Pancreas (tissue), 10 donors: ENCODE data around the gene ABCG1. TPM values are rescaled to one million over a fixed set of nuclear protein-coding genes. Genes with fewer than 3 reads are reported as not detected.

Experiments used
- ATAC-seq, 4 donors: fragments of 200-7000 bp; cut with Tn5 transposase; one replicate each; pipeline versions ENCODE4 v1.8.0 to v1.9.1; 2020; ENCODE audit warnings: mild to moderate bottlenecking in 4 of 4, moderate library complexity in 4 of 4
- DNase-seq, 6 donors: peaks; one replicate each; pipeline ENCODE4 v3.0.0-alpha.2; 2020
- FAIRE-seq: peaks from 2 replicates; lab custom pipeline; 2012; peaks lifted over from hg19 to GRCh38; lab: Jason Lieb, UNC
- H3K27ac ChIP-seq, 4 donors: fragments of 200-600 bp; sonication (generic); 1 replicate in 3 of 4; 2 replicates in 1 of 4; pipeline versions ENCODE4 v1.5.0 to v1.8.0; 2020
- H3K27me3 ChIP-seq, 4 donors: fragments of 200-600 bp; one replicate each; pipeline ENCODE4 v1.8.0; 2021
- H3K36me3 ChIP-seq, 3 donors: fragments of 200-600 bp; sonication (generic) in 1 of 3; one replicate each; pipeline versions ENCODE4 v1.5.0 to v1.8.0; 2020 to 2021
- H3K4me1 ChIP-seq, 3 donors: fragments of 200-600 bp; one replicate each; pipeline ENCODE4 v1.8.0; 2021
- H3K4me3 ChIP-seq, 4 donors: fragments of 200-600 bp; sonication (generic) in 2 of 4; one replicate each; pipeline versions ENCODE4 v1.5.0 to v1.8.0; 2020 to 2021
- H3K9me3 ChIP-seq, 4 donors: fragments of 200-600 bp; one replicate each; pipeline ENCODE4 v1.8.0; 2021
- WGBS, 2 donors: extraction: QIAGEN DNeasy Blood & Tissue Kit; methylation state at CpG; one replicate each; pipeline ENCODE4 v1.1.7; 2013; 5-methylcytosine and 5-hydroxymethylcytosine counted together
- intact Hi-C, 3 donors: fragments of 100-400 bp; cut with DNase I; formaldehyde crosslinking; loops; one replicate each; pipeline versions ENCODE4 v1.11.1 to v1.14.2; 2022
- polyA plus RNA-seq, 2 donors: library from polyadenylated mRNA; stranded (reverse); fragments of 200-250 nt; gene quantifications; one replicate each; pipeline ENCODE4 v1.2.3, GENCODE V29; 2013
- total RNA-seq, 6 donors: library from RNA; stranded (reverse); fragmentation: NEBNext Ultra II Directional in 4 of 6; extraction: Animal tissue kit (Norgen Biotek cat#: 25700) in 4 of 6; gene quantifications; one replicate each; pipeline versions ENCODE4 v1.2.1 to v1.2.4, GENCODE V29; 2021 to 2023
- TF ChIP-seq, protein P1 (sequence below), 4 donors: fragments of 200-600 bp; sonication (generic) in 3 of 4; IDR thresholded peaks; one replicate each; pipeline versions ENCODE4 v1.5.0 to v1.8.0; 2021; ENCODE audit warnings: antibody characterized with exemption in 4 of 4
- donor health status: healthy with polysubstance abuse.
- donor health status: DM: no; HTN: no; CAD: no; lungs with moderate emphysema.
- donor health status: DM: no; HTN: no; CAD: no.
- donor health status: control.
- donor health status: control.
- donor health status: Bipolar disorder and iron deficiency.
- donor health status: DM: yes; HTN: yes; CAD: no.
- donor health status: DM: no; HTN: no; CAD: no.
- donor health status: DM: no; HTN: no; CAD: no.
- donor health status: DM: yes; HTN: yes; CAD: no.

The ABCG1 gene
- total and polyA plus RNA-seq, 8 donors: 1.6 to 10.3 (median 4.2) TPM

DNA sequence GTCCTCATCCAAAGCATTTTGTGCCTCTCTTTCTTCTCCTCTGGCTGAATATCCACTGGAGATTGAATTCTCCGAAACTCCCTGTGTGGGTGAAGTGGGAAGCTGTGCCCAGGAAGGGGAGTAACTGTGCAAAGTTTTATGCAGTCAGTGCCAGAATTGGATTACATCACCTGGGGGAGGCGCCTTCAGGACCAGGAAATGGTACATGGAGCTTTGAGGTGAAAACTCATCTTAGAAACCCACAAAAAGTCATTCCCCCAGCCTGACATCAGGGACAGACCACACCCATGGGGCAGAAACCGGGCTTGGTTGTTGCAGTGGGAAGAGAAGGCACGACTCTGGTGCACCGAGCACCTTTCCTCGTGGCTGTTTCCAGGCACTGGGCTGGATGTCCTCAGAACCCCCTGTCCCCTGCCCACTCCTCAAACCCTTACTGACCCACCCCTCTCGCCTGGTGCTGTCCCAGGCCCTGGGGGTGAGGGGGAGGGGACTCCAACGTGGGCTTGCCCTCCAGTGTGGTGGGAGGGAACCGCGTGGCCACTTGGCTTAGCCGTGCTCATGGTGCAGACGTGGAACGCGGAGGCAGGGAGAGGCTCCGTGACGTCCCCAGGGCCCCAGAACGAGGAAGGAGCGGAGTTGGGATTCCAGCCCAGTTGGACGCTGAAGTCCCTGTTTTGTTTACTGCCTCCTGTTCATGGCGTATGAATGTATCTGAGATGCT, 80.5 kb downstream of the ABCG1 start:
- ATAC-seq (peak in 2 of 4 donors; percentile 36 to 62), DNase-seq (no peak), FAIRE-seq (no peak)
- Histone ChIP-seq H3K36me3 (no peaks in the 10 kb centered on the region), H3K4me3 (no peak overlapping the region), H3K27ac (no peak overlapping the region), H3K27me3 (no peaks in the 10 kb centered on the region), H3K4me1 (no peaks in the 10 kb centered on the region), H3K9me3 (no peaks in the 10 kb centered on the region)
- TF ChIP-seq, protein P1, sequence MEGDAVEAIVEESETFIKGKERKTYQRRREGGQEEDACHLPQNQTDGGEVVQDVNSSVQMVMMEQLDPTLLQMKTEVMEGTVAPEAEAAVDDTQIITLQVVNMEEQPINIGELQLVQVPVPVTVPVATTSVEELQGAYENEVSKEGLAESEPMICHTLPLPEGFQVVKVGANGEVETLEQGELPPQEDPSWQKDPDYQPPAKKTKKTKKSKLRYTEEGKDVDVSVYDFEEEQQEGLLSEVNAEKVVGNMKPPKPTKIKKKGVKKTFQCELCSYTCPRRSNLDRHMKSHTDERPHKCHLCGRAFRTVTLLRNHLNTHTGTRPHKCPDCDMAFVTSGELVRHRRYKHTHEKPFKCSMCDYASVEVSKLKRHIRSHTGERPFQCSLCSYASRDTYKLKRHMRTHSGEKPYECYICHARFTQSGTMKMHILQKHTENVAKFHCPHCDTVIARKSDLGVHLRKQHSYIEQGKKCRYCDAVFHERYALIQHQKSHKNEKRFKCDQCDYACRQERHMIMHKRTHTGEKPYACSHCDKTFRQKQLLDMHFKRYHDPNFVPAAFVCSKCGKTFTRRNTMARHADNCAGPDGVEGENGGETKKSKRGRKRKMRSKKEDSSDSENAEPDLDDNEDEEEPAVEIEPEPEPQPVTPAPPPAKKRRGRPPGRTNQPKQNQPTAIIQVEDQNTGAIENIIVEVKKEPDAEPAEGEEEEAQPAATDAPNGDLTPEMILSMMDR (IDR thresholded peaks at IDR 0.05): no peak
- 76 to 87% methylated on average over 19 to 20 of the region's 20 CpGs for WGBS, 2 donors
- intact Hi-C loops: no loop called here

DNA sequence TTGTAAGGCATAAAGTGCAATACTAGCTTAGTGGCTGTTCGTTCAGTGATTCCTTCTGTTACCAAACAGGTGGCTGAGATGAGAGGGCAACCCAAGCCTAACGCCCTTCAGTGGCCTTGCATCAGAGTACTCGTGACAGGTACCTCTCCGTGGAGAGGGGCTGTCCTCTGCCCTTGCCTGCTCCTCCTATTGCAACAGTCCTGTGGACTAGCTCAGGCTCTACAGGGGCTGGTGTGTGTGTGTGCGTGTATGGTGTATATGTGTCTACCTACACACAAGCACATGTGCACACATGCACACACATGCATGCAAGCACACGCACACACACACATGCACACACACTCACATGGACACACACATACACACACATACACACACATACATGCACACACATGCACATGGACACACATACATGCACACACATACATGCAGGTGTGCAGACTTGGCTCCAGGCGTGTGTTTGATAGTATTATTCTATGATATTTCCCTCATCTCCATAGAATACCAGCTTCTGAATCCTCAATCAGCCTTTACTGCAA, 81.2 kb downstream of the ABCG1 start:
- WGBS, 2 donors: 73 to 83% methylated on average over 7 of the region's 7 CpGs
- Histone ChIP-seq H3K27me3 (no peaks in the 10 kb centered on the region), H3K27ac (no peak overlapping the region), H3K36me3 (no peaks in the 10 kb centered on the region), H3K9me3 (no peaks in the 10 kb centered on the region), H3K4me1 (no peaks in the 10 kb centered on the region), H3K4me3 (no peak overlapping the region)
- DNase-seq: no peak
- TF ChIP-seq, protein P1 (IDR thresholded peaks at IDR 0.05): no peak
- intact Hi-C loops: no loop called here
- no peak for ATAC-seq
- no peak for FAIRE-seq

DNA sequence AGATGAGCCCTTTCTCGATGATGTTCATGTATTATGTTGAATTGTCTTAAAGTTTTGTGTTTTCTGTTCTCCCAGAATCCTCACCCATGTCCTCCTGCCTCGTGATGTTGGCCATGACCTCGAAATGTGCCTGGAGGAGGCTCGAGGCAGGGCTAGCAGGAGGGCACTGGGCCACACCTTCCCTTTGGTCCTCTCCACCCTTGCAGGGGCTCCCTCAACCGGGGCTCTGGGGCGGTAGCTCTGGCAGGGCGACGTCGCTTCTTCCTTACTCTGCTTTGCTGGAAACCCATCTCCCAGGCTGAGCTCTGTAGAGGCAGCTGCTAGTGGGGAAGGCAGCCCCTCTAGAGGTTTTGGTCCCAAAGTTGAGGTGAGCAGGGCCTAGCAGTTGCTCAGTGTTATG, 82.0 kb downstream of the ABCG1 start:
- intact Hi-C loops: no loop called here
- TF ChIP-seq, protein P1 (IDR thresholded peaks at IDR 0.05): no peak
- FAIRE-seq: no peak

DNA sequence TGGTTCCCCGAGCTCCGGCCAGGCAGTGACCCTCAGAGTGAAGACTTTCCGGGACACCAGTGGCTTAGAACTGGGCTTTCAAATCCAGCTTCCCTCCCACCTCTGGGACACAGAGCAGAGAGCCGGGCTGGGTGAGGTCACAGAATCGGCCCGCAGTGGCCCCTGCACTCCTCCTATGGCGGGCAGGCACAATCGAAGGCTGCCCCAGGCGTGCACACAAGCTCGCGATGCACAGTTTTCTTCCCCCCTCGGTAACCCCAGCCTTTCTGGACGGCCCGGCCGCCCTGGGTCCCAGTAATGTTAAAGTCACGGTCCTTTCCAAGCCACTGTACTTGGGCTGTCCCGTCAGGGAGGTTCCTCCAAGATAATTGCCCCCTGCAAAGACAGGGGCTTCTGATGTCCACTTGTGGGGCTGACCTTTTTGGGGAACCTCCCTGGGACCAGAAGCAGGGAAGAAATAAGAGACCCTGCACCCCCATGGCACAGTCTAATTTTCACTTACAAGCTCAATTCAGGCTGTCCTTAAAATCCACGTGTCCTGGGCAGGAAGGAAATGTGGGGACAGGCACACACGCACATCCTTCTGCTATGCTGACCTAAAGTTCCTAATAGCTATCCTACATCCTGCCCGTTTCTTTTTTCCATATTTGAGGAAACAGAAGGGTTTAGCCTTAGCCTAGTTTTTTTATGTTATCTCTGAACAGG, 82.6 kb downstream of the ABCG1 start:
- 74 to 86% methylated on average over 20 of the region's 20 CpGs for WGBS, 2 donors
- no peak overlapping the region for H3K4me3 ChIP-seq
- H3K9me3 ChIP-seq: no peaks in the 10 kb centered on the region
- H3K36me3 ChIP-seq: no peaks in the 10 kb centered on the region
- intact Hi-C loops: no loop called here
- H3K4me1 ChIP-seq: no peaks in the 10 kb centered on the region
- no peak overlapping the region for H3K27ac ChIP-seq
- no peaks in the 10 kb centered on the region for H3K27me3 ChIP-seq
- TF ChIP-seq, protein P1 (IDR thresholded peaks at IDR 0.05): no peak
- FAIRE-seq (no peak), DNase-seq (no peak), ATAC-seq (peak in 2 of 4 donors; percentile 25 to 30)

More for the DNA sequence above, 82.0 kb downstream of the ABCG1 start:
- Histone ChIP-seq H3K9me3 (no peaks in the 10 kb centered on the region), H3K27me3 (no peaks in the 10 kb centered on the region), H3K4me1 (no peaks in the 10 kb centered on the region), H3K4me3 (no peak overlapping the region), H3K27ac (no peak overlapping the region), H3K36me3 (no peaks in the 10 kb centered on the region)
- ATAC-seq (no peak), DNase-seq (no peak)
- 80 to 86% methylated on average over 9 of the region's 9 CpGs for WGBS, 2 donors
